ENCODE measurements around the gene KIF1A. TPM values are rescaled to one million over a fixed set of nuclear protein-coding genes. Genes with fewer than 3 reads are reported as not detected.

KIF1A gene
- polyA plus RNA-seq, 1 donor from 2014 or later: 63.4 TPM

DNA sequence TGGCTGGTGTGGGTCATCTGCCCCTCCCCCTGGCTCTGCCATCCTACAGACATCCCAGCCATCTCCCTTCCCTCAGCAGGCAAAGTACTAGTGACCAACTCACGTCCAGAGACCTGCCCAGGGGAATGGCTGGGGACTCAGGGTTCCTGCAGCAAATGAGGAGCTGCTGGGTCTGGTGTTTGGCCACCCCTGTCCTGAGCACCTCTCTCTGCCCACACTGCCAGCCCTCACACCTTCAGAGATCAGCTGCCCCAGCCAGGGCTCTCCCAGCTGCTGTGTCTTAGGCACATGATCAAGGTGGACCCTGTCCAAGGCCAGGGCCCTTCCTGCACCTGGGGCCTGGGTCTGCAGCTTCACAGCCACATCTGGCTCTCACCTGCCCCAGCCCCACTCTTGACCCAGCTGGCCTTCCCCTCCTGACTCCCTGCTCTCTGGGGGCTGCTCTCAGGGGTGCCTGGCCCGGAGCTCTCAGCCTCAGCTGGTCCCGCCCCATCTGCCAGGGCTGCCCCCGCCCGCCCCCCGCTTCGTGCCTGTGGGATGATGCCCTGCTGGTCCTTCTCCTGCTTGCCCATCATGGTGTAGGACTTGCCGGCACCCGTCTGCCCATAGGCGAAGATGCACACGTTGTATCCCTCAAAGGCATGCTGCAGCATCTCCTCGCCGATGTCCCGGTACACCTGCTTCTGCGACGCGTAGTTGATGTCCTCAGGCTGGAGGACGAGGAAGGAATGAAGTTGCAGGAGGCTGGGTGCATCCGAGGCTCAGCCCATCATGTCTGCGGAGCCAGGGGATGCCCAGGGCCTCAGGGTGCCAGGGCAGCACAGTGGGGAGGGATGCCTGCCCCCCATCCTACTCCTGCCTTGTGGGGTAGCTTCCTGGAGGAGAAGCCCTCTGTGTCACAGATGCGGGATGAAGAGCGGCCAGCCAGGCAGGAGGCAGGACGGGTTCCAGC is 32.2 kb downstream of the KIF1A start:
- Histone ChIP-seq H3K9ac (ENCODE audit: low read length) (no peak overlapping the region), H3K79me2 (replicated peaks; ENCODE audit: insufficient read depth, low read length) (peaks cover 4% of the 10 kb centered on the region), H3F3A (ENCODE audit: insufficient read depth, low read length, poor library complexity, severe bottlenecking) (no peaks in the 10 kb centered on the region), H3K4me3 (ENCODE audit: low read length) (no peak overlapping the region), H3K27me3 (ENCODE audit: insufficient read depth, low read depth, low read length) (no peaks in the 10 kb centered on the region), H4K20me1 (ENCODE audit: insufficient read depth) (peaks cover 18% of the 10 kb centered on the region), H3K27ac (ENCODE audit: low read length) (no peak overlapping the region), H3K36me3 (ENCODE audit: insufficient read depth, low read length) (no peaks in the 10 kb centered on the region), H2AFZ (ENCODE audit: low read depth, low read length) (no peak overlapping the region), H3K4me2 (ENCODE audit: low read length) (no peak overlapping the region), H3K9me3 (ENCODE audit: low read length) (no peaks in the 10 kb centered on the region), H3K9me2 (ENCODE audit: insufficient read depth, low read length) (no peaks in the 10 kb centered on the region)
- TF ChIP-seq EP300 (conservative IDR thresholded peaks at IDR 0.05; ENCODE audit: poor library complexity, severe bottlenecking) (no peak), RAD21 (conservative IDR thresholded peaks at IDR 0.05) (no peak), MXI1 (conservative IDR thresholded peaks at IDR 0.05; ENCODE audit: poor library complexity, severe bottlenecking) (no peak), TAF1 (IDR thresholded peaks at IDR 0.05; ENCODE audit: low read depth) (no peak), EZH2 (IDR thresholded peaks at IDR 0.05; ENCODE audit: borderline replicate concordance, insufficient read depth, low read length, poor library complexity, severe bottlenecking) (no peak), POLR2AphosphoS5 (IDR thresholded peaks at IDR 0.05) (no peak), SMC3 (conservative IDR thresholded peaks at IDR 0.05; ENCODE audit: poor library complexity) (no peak)
- TF ChIP-seq, protein P1, sequence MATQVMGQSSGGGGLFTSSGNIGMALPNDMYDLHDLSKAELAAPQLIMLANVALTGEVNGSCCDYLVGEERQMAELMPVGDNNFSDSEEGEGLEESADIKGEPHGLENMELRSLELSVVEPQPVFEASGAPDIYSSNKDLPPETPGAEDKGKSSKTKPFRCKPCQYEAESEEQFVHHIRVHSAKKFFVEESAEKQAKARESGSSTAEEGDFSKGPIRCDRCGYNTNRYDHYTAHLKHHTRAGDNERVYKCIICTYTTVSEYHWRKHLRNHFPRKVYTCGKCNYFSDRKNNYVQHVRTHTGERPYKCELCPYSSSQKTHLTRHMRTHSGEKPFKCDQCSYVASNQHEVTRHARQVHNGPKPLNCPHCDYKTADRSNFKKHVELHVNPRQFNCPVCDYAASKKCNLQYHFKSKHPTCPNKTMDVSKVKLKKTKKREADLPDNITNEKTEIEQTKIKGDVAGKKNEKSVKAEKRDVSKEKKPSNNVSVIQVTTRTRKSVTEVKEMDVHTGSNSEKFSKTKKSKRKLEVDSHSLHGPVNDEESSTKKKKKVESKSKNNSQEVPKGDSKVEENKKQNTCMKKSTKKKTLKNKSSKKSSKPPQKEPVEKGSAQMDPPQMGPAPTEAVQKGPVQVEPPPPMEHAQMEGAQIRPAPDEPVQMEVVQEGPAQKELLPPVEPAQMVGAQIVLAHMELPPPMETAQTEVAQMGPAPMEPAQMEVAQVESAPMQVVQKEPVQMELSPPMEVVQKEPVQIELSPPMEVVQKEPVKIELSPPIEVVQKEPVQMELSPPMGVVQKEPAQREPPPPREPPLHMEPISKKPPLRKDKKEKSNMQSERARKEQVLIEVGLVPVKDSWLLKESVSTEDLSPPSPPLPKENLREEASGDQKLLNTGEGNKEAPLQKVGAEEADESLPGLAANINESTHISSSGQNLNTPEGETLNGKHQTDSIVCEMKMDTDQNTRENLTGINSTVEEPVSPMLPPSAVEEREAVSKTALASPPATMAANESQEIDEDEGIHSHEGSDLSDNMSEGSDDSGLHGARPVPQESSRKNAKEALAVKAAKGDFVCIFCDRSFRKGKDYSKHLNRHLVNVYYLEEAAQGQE (IDR thresholded peaks at IDR 0.05; ENCODE audit: borderline replicate concordance): no peak
- TF ChIP-seq, protein P2, sequence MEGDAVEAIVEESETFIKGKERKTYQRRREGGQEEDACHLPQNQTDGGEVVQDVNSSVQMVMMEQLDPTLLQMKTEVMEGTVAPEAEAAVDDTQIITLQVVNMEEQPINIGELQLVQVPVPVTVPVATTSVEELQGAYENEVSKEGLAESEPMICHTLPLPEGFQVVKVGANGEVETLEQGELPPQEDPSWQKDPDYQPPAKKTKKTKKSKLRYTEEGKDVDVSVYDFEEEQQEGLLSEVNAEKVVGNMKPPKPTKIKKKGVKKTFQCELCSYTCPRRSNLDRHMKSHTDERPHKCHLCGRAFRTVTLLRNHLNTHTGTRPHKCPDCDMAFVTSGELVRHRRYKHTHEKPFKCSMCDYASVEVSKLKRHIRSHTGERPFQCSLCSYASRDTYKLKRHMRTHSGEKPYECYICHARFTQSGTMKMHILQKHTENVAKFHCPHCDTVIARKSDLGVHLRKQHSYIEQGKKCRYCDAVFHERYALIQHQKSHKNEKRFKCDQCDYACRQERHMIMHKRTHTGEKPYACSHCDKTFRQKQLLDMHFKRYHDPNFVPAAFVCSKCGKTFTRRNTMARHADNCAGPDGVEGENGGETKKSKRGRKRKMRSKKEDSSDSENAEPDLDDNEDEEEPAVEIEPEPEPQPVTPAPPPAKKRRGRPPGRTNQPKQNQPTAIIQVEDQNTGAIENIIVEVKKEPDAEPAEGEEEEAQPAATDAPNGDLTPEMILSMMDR (IDR thresholded peaks at IDR 0.05; ENCODE audit: poor library complexity, severe bottlenecking): no peak

DNA sequence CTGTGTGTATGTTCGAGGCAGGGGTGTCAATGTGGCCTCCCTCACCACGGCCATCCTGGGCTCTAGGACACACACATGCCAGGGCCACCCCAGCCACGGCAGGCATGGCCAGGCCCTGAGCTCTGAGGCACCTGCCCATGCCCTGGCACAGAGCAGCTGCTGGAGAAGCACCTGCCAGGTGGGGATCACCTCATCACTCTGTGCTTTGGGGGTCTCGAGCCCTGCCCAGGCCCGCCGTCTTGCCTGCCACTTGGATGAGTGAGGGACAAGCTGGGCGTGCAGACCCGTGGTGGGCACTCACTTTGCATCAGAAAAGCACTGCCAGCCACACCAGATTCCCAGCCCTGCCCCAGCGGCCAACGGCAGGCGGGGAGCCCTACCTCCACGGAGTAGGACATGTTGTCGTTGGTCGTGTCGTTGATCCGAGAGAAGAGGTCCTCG is 33.1 kb downstream of the KIF1A start:
- Histone ChIP-seq H3F3A (ENCODE audit: insufficient read depth, low read length, poor library complexity, severe bottlenecking) (no peaks in the 10 kb centered on the region), H3K9me3 (ENCODE audit: low read length) (no peaks in the 10 kb centered on the region), H3K9me2 (ENCODE audit: insufficient read depth, low read length) (no peaks in the 10 kb centered on the region), H4K20me1 (ENCODE audit: insufficient read depth) (peaks cover 14% of the 10 kb centered on the region), H2AFZ (ENCODE audit: low read depth, low read length) (no peak overlapping the region), H3K4me3 (ENCODE audit: low read length) (no peak overlapping the region), H3K27ac (ENCODE audit: low read length) (no peak overlapping the region), H3K36me3 (ENCODE audit: insufficient read depth, low read length) (no peaks in the 10 kb centered on the region), H3K79me2 (replicated peaks; ENCODE audit: insufficient read depth, low read length) (no peaks in the 10 kb centered on the region), H3K27me3 (ENCODE audit: insufficient read depth, low read depth, low read length) (no peaks in the 10 kb centered on the region), H3K4me2 (ENCODE audit: low read length) (no peak overlapping the region), H3K9ac (ENCODE audit: low read length) (no peak overlapping the region)
- TF ChIP-seq EP300 (conservative IDR thresholded peaks at IDR 0.05; ENCODE audit: poor library complexity, severe bottlenecking) (no peak), POLR2AphosphoS5 (IDR thresholded peaks at IDR 0.05) (peak; percentile 19)
